ENCODE measurements around the gene RCBTB2.
"Not testable (repeated sequence)": the region's sequence is repeated elsewhere in the genome, so short reads cannot be mapped to it uniquely, and the experiment has no call there.

RCBTB2 gene

GRCh38 chr13:48475230-48475629 is 57.6 kb downstream of the RCBTB2 start:
- TF ChIP-seq POLR2AphosphoS5 (IDR thresholded peaks at IDR 0.05; ENCODE audit: low read depth, low read length) (no peak), TAF1 (IDR thresholded peaks at IDR 0.05; ENCODE audit: borderline replicate concordance, low read depth, low read length) (no peak), POLR2A (IDR thresholded peaks at IDR 0.05; ENCODE audit: low read depth, low read length) (no peak)
- FAIRE-seq (no peak), DNase-seq (ENCODE audit: insufficient read length) (no peak)

- DNase-seq (ENCODE audit: insufficient read length) (no peak), FAIRE-seq (no peak)
- TF ChIP-seq TAF1 (IDR thresholded peaks at IDR 0.05; ENCODE audit: borderline replicate concordance, low read depth, low read length) = no peak
- no peak for TF ChIP-seq POLR2A (IDR thresholded peaks at IDR 0.05; ENCODE audit: low read depth, low read length)
These were observed 75.2 kb downstream of the RCBTB2 start for GRCh38 chr13:48457578-48458242.

- DNase-seq (ENCODE audit: insufficient read length) (no peak), FAIRE-seq (no peak)
- no peak for TF ChIP-seq TAF1 (IDR thresholded peaks at IDR 0.05; ENCODE audit: borderline replicate concordance, low read depth, low read length)
- TF ChIP-seq POLR2AphosphoS5 (IDR thresholded peaks at IDR 0.05; ENCODE audit: low read depth, low read length) = no peak
- no peak for TF ChIP-seq POLR2A (IDR thresholded peaks at IDR 0.05; ENCODE audit: low read depth, low read length)
These were observed 76.3 kb downstream of the RCBTB2 start for GRCh38 chr13:48456546-48456945.

- DNase-seq (ENCODE audit: insufficient read length); FAIRE-seq: not testable (repeated sequence)
These were observed 81.7 kb downstream of the RCBTB2 start for GRCh38 chr13:48451196-48451595.

GRCh38 chr13:48449656-48450055 is 83.2 kb downstream of the RCBTB2 start:
- no peak for DNase-seq (ENCODE audit: insufficient read length)
- FAIRE-seq = no peak
- TF ChIP-seq POLR2A (IDR thresholded peaks at IDR 0.05; ENCODE audit: low read depth, low read length) (no peak), POLR2AphosphoS5 (IDR thresholded peaks at IDR 0.05; ENCODE audit: low read depth, low read length) (no peak), TAF1 (IDR thresholded peaks at IDR 0.05; ENCODE audit: borderline replicate concordance, low read depth, low read length) (no peak)

- FAIRE-seq = peak; percentile 9
- DNase-seq (ENCODE audit: insufficient read length) = no peak
- TF ChIP-seq POLR2AphosphoS5 (IDR thresholded peaks at IDR 0.05; ENCODE audit: low read depth, low read length) (no peak), TAF1 (IDR thresholded peaks at IDR 0.05; ENCODE audit: borderline replicate concordance, low read depth, low read length) (no peak)
These were observed 83.8 kb downstream of the RCBTB2 start for GRCh38 chr13:48448959-48449614.

GRCh38 chr13:48448285-48448958 is 84.5 kb downstream of the RCBTB2 start:
- TF ChIP-seq POLR2AphosphoS5 (IDR thresholded peaks at IDR 0.05; ENCODE audit: low read depth, low read length) (no peak), POLR2A (IDR thresholded peaks at IDR 0.05; ENCODE audit: low read depth, low read length) (no peak), TAF1 (IDR thresholded peaks at IDR 0.05; ENCODE audit: borderline replicate concordance, low read depth, low read length) (no peak)
- no peak for DNase-seq (ENCODE audit: insufficient read length)
- peak; percentile 21 for FAIRE-seq

- FAIRE-seq (no peak), DNase-seq (ENCODE audit: insufficient read length) (no peak)
- TF ChIP-seq POLR2A (IDR thresholded peaks at IDR 0.05; ENCODE audit: low read depth, low read length) = no peak
- no peak for TF ChIP-seq TAF1 (IDR thresholded peaks at IDR 0.05; ENCODE audit: borderline replicate concordance, low read depth, low read length)
These were observed 86.4 kb downstream of the RCBTB2 start for GRCh38 chr13:48446464-48446863.

- no peak for DNase-seq (ENCODE audit: insufficient read length)
- TF ChIP-seq POLR2A (IDR thresholded peaks at IDR 0.05; ENCODE audit: low read depth, low read length) (no peak), POLR2AphosphoS5 (IDR thresholded peaks at IDR 0.05; ENCODE audit: low read depth, low read length) (no peak), TAF1 (IDR thresholded peaks at IDR 0.05; ENCODE audit: borderline replicate concordance, low read depth, low read length) (no peak)
- no peak for FAIRE-seq
These were observed 89.3 kb downstream of the RCBTB2 start for GRCh38 chr13:48443442-48444208.

Measured in GM12892 (cell line).